Loucy (cell line): ENCODE measurements around the gene CSNK1G3.

Experiments used
- H2AFZ ChIP-seq: fragments of 200-600 bp; sonication (generic); 2 replicates; pipeline ENCODE4 v1.6.0; 2016; ENCODE audit warnings: antibody characterized with exemption, mild to moderate bottlenecking, low read length, moderate library complexity
- H3F3A ChIP-seq: fragments of 200-600 bp; 2 replicates; pipeline ENCODE4 v1.6.0; 2016; ENCODE audit warnings: antibody characterized with exemption, low read depth, mild to moderate bottlenecking
- H3K27me3 ChIP-seq: fragments of 200-600 bp; sonication (generic); 2 replicates; pipeline ENCODE4 v1.6.1; 2014; ENCODE audit warnings: low read length, mild to moderate bottlenecking; ENCODE audit not compliant: insufficient read depth, poor library complexity, severe bottlenecking
- H3K36me3 ChIP-seq: fragments of 200-600 bp; sonication (generic); 2 replicates; pipeline ENCODE4 v1.6.1; 2016; ENCODE audit warnings: low read length; ENCODE audit not compliant: insufficient read depth
- H3K4me1 ChIP-seq: fragments of 200-600 bp; sonication (generic); 2 replicates; pipeline ENCODE4 v1.5.1; 2014; ENCODE audit warnings: low read length, mild to moderate bottlenecking; ENCODE audit not compliant: insufficient read depth, poor library complexity, severe bottlenecking
- H3K4me2 ChIP-seq: fragments of 200-600 bp; sonication (generic); 2 replicates; pipeline ENCODE4 v1.6.0; 2014; ENCODE audit warnings: antibody characterized with exemption, low read length, low read depth, mild to moderate bottlenecking; ENCODE audit not compliant: poor library complexity, severe bottlenecking
- H3K4me3 ChIP-seq: fragments of 200-600 bp; sonication (generic); 2 replicates; pipeline ENCODE4 v1.5.1; 2014; ENCODE audit warnings: low read length, mild to moderate bottlenecking, mixed read lengths; ENCODE audit not compliant: poor library complexity, severe bottlenecking
- H3K79me2 ChIP-seq: fragments of 200-600 bp; sonication (generic); 2 replicates; pipeline ENCODE4 v1.6.1; 2014; ENCODE audit warnings: low read length; ENCODE audit not compliant: insufficient read depth
- H3K9ac ChIP-seq: fragments of 200-600 bp; sonication (generic); 2 replicates; pipeline ENCODE4 v1.6.0; 2014; ENCODE audit warnings: mild to moderate bottlenecking, low read depth, low read length, moderate library complexity; ENCODE audit not compliant: poor library complexity, severe bottlenecking
- H3K9me2 ChIP-seq: fragments of 200-600 bp; sonication (generic); replicated peaks from 2 replicates; pipeline ENCODE4 v1.6.1; 2016; ENCODE audit warnings: low read depth, low read length, mixed read lengths
- H3K9me3 ChIP-seq: fragments of 200-600 bp; sonication (generic); 2 replicates; pipeline ENCODE4 v1.6.1; 2014; ENCODE audit warnings: mild to moderate bottlenecking, antibody characterized with exemption, low read length, low read depth; ENCODE audit not compliant: insufficient read depth
- H4K20me1 ChIP-seq: fragments of 200-600 bp; sonication (generic); 2 replicates; pipeline ENCODE4 v1.6.0; 2014; ENCODE audit warnings: antibody characterized with exemption, low read length, mild to moderate bottlenecking; ENCODE audit not compliant: insufficient read depth, poor library complexity, severe bottlenecking
- CTCF ChIP-seq: fragments of 200-600 bp; sonication (generic); conservative IDR thresholded peaks from 2 replicates; pipeline ENCODE4 v1.5.1; 2014; ENCODE audit warnings: mild to moderate bottlenecking, antibody characterized with exemption, low read length
- EZH2phosphoT487 ChIP-seq: fragments of 200-600 bp; IDR thresholded peaks from 2 replicates; pipeline ENCODE4 v1.6.1; 2018; ENCODE audit warnings: antibody characterized with exemption, mild to moderate bottlenecking, moderate library complexity, borderline replicate concordance

CSNK1G3 gene

GRCh38 chr5:123647066-123647465 lies 135.1 kb downstream of the CSNK1G3 start:
- Histone ChIP-seq H3K9ac (no peak overlapping the region), H3K27me3 (no peaks in the 10 kb centered on the region), H3K36me3 (no peaks in the 10 kb centered on the region), H3K79me2 (no peaks in the 10 kb centered on the region), H3K9me2 (no peaks in the 10 kb centered on the region), H3K4me2 (no peak overlapping the region), H3K4me3 (no peak overlapping the region), H2AFZ (no peak overlapping the region), H4K20me1 (no peaks in the 10 kb centered on the region), H3K4me1 (peaks cover 4% of the 10 kb centered on the region), H3K9me3 (no peaks in the 10 kb centered on the region), H3F3A (no peaks in the 10 kb centered on the region)
- no peak for TF ChIP-seq EZH2phosphoT487
- no peak for TF ChIP-seq CTCF

DNA sequence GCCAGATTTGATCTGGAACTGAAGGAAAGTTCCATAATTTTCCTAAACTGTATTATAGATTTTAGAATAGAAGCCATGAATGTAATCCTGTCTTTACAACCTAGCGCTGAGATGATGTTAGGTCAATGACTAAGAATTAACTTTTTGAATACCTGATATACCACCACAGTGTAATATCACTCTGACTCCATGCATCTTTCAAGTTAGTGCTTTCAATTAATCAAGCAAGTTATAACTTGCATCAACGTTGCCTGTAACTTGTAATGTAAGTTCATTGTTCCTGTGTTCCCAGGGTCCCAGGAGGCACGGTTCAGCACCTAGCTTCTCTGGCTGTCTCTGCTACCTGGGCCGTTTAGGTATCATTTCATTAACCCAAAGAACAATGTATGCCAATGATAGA lies 139.3 kb downstream of the CSNK1G3 start:
- Histone ChIP-seq H2AFZ (no peak overlapping the region), H3K4me1 (no peaks in the 10 kb centered on the region), H3F3A (no peaks in the 10 kb centered on the region), H3K4me3 (no peak overlapping the region), H3K27me3 (no peaks in the 10 kb centered on the region), H3K9ac (no peak overlapping the region), H3K79me2 (no peaks in the 10 kb centered on the region), H3K4me2 (no peak overlapping the region), H4K20me1 (no peaks in the 10 kb centered on the region), H3K36me3 (no peaks in the 10 kb centered on the region), H3K9me2 (no peaks in the 10 kb centered on the region), H3K9me3 (no peaks in the 10 kb centered on the region)
- TF ChIP-seq EZH2phosphoT487, result no peak
- no peak for TF ChIP-seq CTCF

GRCh38 chr5:123659011-123659410 lies 147.0 kb downstream of the CSNK1G3 start:
- Histone ChIP-seq H3K9me3 (no peaks in the 10 kb centered on the region), H3K79me2 (no peaks in the 10 kb centered on the region), H3K9ac (no peak overlapping the region), H2AFZ (no peak overlapping the region), H3K4me2 (no peak overlapping the region), H3F3A (no peaks in the 10 kb centered on the region), H3K36me3 (no peaks in the 10 kb centered on the region), H4K20me1 (no peaks in the 10 kb centered on the region), H3K4me1 (no peaks in the 10 kb centered on the region), H3K27me3 (no peaks in the 10 kb centered on the region), H3K4me3 (no peak overlapping the region), H3K9me2 (no peaks in the 10 kb centered on the region)
- TF ChIP-seq CTCF (no peak), EZH2phosphoT487 (no peak)
